SJCRH30 (cell line): ENCODE results near the gene CACNA1B. TPM values are rescaled to one million over a fixed set of nuclear protein-coding genes. Genes with fewer than 3 reads are reported as not detected.

Experiments used
- DNase-seq, 2 experiments: peaks; one replicate each; pipeline ENCODE4 v3.0.0-alpha.2; 2015 to 2020
- H3K27ac ChIP-seq: fragments of 250-450 bp; sonication (Bioruptor Pico); 2 replicates; pipeline ENCODE4 v1.5.1; 2020; ENCODE audit warnings: mild to moderate bottlenecking, moderate library complexity
- H3K27me3 ChIP-seq: fragments of 250-450 bp; sonication (Bioruptor Pico); 2 replicates; pipeline ENCODE4 v1.5.1; 2020; ENCODE audit warnings: mild to moderate bottlenecking, moderate library complexity
- H3K36me3 ChIP-seq: fragments of 250-450 bp; sonication (Bioruptor Pico); 2 replicates; pipeline ENCODE4 v1.5.1; 2020; ENCODE audit warnings: mild to moderate bottlenecking, moderate library complexity
- H3K4me1 ChIP-seq: fragments of 250-450 bp; sonication (Bioruptor Pico); 2 replicates; pipeline ENCODE4 v1.5.1; 2020; ENCODE audit warnings: mild to moderate bottlenecking, moderate library complexity
- H3K4me3 ChIP-seq: fragments of 250-450 bp; sonication (Bioruptor Pico); 2 replicates; pipeline ENCODE4 v1.5.1; 2020; ENCODE audit warnings: mild to moderate bottlenecking, moderate library complexity
- H3K9me3 ChIP-seq: fragments of 250-450 bp; sonication (Bioruptor Pico); replicated peaks from 2 replicates; pipeline ENCODE4 v1.5.1; 2020; ENCODE audit warnings: mild to moderate bottlenecking, moderate library complexity
- total RNA-seq: library from RNA; depleted of rRNA; stranded (reverse); fragments of >200 nt; shearing (Covaris generic); gene quantifications from 2 replicates; pipeline ENCODE4 v1.2.3, GENCODE V29; 2014

The CACNA1B gene
- total RNA-seq, 1 experiment from 2014 or later, result 0.02 TPM

DNA sequence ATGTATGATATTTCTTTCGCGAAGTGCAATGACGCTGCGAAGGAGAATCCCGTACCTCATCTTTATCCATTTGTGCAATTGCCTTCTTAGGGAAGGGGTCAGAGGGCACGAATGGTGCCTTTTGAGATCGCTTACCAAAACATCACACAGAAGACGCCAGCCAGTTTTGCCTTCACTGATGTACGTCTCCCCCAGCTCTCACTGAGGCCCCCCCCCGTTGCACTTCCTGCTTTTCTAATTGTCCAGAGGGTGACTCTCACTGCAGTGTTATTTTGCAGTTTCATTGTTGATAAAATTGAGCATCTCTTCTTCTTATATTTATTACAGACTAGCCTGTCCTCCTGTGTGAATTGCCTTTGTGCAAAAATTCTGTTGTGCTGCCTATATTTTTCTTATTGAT lies 39.0 kb upstream of the CACNA1B start:
- Histone ChIP-seq H3K9me3 (peaks cover 3% of the 10 kb centered on the region; the same call in 1 of the 2 replicates), H3K27ac (no peak overlapping the region), H3K36me3 (peaks cover 15% of the 10 kb centered on the region), H3K27me3 (no peaks in the 10 kb centered on the region), H3K4me3 (no peak overlapping the region), H3K4me1 (peaks cover 9% of the 10 kb centered on the region)
- no peak for DNase-seq

GRCh38 chr9:137843355-137843754 lies 34.2 kb upstream of the CACNA1B start:
- peaks cover 3% of the 10 kb centered on the region; the same call in 1 of the 2 replicates for H3K9me3 ChIP-seq
- no peaks in the 10 kb centered on the region for H3K27me3 ChIP-seq
- H3K4me3 ChIP-seq, result no peak overlapping the region
- no peaks in the 10 kb centered on the region for H3K4me1 ChIP-seq
- no peak overlapping the region for H3K27ac ChIP-seq
- no peaks in the 10 kb centered on the region for H3K36me3 ChIP-seq
- no peak for DNase-seq

DNA sequence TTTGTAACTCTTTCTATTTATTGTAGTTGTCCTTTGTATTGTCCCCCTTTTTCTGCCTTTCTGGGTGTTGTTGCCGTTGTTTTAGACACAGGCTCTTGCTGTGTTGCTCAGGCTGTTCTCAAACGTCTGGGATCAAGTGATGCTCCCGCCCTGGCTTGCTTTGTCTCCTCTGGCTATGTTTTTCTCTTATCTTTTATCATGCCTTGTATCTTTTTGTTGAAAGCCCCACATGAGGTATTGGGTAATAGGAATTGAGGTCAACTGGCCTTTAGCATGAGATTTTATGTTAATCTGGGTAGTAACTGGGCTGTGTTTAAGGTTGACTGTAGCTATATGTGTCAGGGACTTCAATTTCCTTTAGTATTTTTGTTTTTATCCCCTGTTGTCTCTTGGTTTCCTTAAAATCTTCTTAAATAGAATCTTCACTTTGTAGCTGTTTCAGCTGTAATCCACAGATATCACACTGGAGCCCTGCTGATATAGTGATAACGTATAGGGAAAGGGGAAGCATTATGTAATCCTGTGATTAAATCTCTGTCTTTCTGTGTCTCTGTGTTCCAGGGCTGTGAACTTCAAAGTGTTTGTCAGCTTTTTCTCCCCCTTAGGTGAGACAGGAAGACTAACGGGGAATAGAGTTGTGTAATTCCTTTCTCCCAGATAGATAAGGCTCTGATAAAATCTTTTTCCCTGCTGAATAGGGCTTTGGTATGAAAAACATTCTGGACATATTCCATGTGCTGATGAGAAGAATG lies 25.9 kb upstream of the CACNA1B start:
- Histone ChIP-seq H3K27me3 (no peaks in the 10 kb centered on the region), H3K4me1 (no peaks in the 10 kb centered on the region), H3K4me3 (no peak overlapping the region)

GRCh38 chr9:137853392-137853995 lies 24.1 kb upstream of the CACNA1B start:
- H3K27ac ChIP-seq, result no peak overlapping the region
- H3K4me1 ChIP-seq, result no peaks in the 10 kb centered on the region
- no peak overlapping the region for H3K4me3 ChIP-seq
- no peaks in the 10 kb centered on the region for H3K27me3 ChIP-seq
- no peak for DNase-seq
- no peaks in the 10 kb centered on the region for H3K36me3 ChIP-seq
- peaks cover 10% of the 10 kb centered on the region for H3K9me3 ChIP-seq

More for the DNA sequence above, 25.9 kb upstream of the CACNA1B start:
- H3K27ac ChIP-seq, result no peak overlapping the region
- no peak for DNase-seq
- no peaks in the 10 kb centered on the region for H3K36me3 ChIP-seq
- H3K9me3 ChIP-seq, result peaks cover 10% of the 10 kb centered on the region

GRCh38 chr9:137860361-137860760 lies 17.2 kb upstream of the CACNA1B start:
- H3K4me1 ChIP-seq, result no peaks in the 10 kb centered on the region
- H3K27ac ChIP-seq, result no peak overlapping the region
- DNase-seq, result no peak
- H3K36me3 ChIP-seq, result no peaks in the 10 kb centered on the region
- peaks cover 16% of the 10 kb centered on the region; the same call in 1 of the 2 replicates for H3K9me3 ChIP-seq
- H3K4me3 ChIP-seq, result no peak overlapping the region
- no peaks in the 10 kb centered on the region for H3K27me3 ChIP-seq

DNA sequence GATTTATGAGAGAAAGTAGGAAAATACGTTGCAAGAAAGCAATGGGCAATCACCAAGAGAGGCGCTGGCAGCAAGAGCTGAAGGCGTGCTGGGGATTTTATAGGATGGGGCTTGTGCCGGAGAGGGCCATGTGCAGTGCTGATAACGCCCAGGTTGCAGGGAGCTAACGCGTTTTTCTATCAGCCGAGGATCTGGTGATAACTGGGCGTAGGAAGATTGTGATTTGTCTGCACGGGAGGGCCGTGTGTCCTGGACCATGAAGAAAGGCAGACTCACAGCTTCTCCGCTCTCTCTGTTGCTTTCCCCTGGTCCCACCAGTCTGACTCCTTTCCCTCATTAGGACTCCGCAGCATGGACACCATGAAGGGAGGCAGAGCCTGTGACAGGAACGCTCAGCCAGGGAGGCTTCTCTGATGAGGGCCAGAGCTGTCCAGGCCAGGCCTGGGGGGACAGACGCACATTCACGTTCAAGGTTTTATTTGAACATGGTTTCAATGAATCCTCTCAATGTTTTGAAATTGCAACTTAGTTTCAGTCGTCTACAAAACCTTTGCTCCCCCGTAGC lies 11.9 kb upstream of the CACNA1B start:
- H3K36me3 ChIP-seq, result no peaks in the 10 kb centered on the region
- H3K27me3 ChIP-seq, result no peaks in the 10 kb centered on the region
- no peak for DNase-seq
- H3K27ac ChIP-seq, result no peak overlapping the region
- 0 out of 2 replicates have a peak, but pooled peaks cover 4% of the 10 kb centered on the region for H3K9me3 ChIP-seq
- H3K4me1 ChIP-seq, result no peaks in the 10 kb centered on the region
- no peak overlapping the region for H3K4me3 ChIP-seq

GRCh38 chr9:137866226-137867141 lies 11.1 kb upstream of the CACNA1B start:
- H3K4me1 ChIP-seq, result no peaks in the 10 kb centered on the region
- H3K27ac ChIP-seq, result no peak overlapping the region

GRCh38 chr9:137870432-137870831 lies 7.2 kb upstream of the CACNA1B start:
- H3K4me1 ChIP-seq, result no peaks in the 10 kb centered on the region
- no peak overlapping the region for H3K27ac ChIP-seq
- no peak for DNase-seq
- no peak overlapping the region for H3K4me3 ChIP-seq
- no peaks in the 10 kb centered on the region for H3K9me3 ChIP-seq
- no peaks in the 10 kb centered on the region for H3K27me3 ChIP-seq
- no peaks in the 10 kb centered on the region for H3K36me3 ChIP-seq

More at GRCh38 chr9:137866226-137867141, 11.1 kb upstream of the CACNA1B start:
- no peak for DNase-seq
- no peaks in the 10 kb centered on the region for H3K9me3 ChIP-seq
- no peaks in the 10 kb centered on the region for H3K36me3 ChIP-seq
- H3K4me3 ChIP-seq, result no peak overlapping the region
- no peaks in the 10 kb centered on the region for H3K27me3 ChIP-seq

DNA sequence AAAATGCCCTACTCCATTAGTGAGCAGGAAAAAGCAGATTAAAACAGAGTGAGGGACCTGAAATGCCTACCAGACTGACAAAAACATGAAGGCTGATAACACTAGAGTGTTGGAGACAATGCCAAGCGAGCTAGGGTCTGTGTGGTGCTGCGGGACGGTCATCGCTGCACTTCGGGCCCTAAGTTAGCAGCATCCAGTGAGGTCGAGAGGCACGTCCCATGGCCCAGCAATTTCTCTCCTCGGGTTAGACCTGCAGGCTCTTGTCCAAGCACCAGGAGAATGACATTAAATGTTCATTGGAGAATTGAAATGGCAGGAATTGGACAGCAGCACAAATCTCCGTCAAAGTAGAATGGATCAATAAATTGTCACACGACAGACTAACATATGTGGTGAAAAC lies 5.3 kb upstream of the CACNA1B start:
- no peak overlapping the region for H3K4me3 ChIP-seq
- H3K27me3 ChIP-seq, result no peaks in the 10 kb centered on the region
- no peaks in the 10 kb centered on the region for H3K36me3 ChIP-seq
- H3K27ac ChIP-seq, result no peak overlapping the region
- H3K9me3 ChIP-seq, result no peaks in the 10 kb centered on the region
- DNase-seq, result no peak
- H3K4me1 ChIP-seq, result no peaks in the 10 kb centered on the region

- H3K36me3 ChIP-seq, result no peaks in the 10 kb centered on the region
- no peaks in the 10 kb centered on the region for H3K4me1 ChIP-seq
- H3K27me3 ChIP-seq, result no peaks in the 10 kb centered on the region
- no peak for DNase-seq
- no peak overlapping the region for H3K4me3 ChIP-seq
- H3K9me3 ChIP-seq, result no peaks in the 10 kb centered on the region
- no peak overlapping the region for H3K27ac ChIP-seq
These were observed 4.2 kb upstream of the CACNA1B start for GRCh38 chr9:137873408-137873807.

DNA sequence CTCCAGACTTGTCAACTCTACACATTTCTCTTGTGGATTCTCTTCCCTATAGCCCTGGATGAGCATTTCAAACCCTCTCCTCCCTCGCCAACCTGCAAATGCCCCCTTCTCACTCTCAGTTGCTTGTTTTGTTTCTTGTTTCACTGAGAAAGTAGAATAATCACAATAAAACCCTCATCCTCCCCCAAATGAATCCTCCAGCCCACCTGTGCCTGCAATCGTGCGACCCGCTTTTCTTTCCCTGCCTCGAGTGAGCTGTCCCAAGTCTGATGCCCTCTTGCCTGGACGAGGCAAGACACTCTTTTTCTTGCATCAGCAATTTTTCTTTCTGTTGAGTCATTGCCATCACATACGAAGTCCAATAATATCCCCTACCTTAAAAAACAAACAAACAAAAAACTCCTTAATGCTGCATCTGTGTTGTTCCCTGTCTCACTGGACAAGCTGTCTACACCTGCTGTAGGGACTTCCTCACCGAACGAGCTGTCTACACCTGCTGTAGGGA lies 3.7 kb upstream of the CACNA1B start:
- H3K27ac ChIP-seq, result no peak overlapping the region

GRCh38 chr9:137875354-137875753 lies 2.2 kb upstream of the CACNA1B start:
- Histone ChIP-seq H3K4me3 (no peak overlapping the region), H3K27me3 (no peaks in the 10 kb centered on the region), H3K27ac (no peak overlapping the region), H3K36me3 (no peaks in the 10 kb centered on the region), H3K9me3 (no peaks in the 10 kb centered on the region), H3K4me1 (no peaks in the 10 kb centered on the region)
- no peak for DNase-seq

More for the DNA sequence above, 3.7 kb upstream of the CACNA1B start:
- Histone ChIP-seq H3K36me3 (no peaks in the 10 kb centered on the region), H3K4me3 (no peak overlapping the region), H3K9me3 (no peaks in the 10 kb centered on the region), H3K4me1 (no peaks in the 10 kb centered on the region), H3K27me3 (no peaks in the 10 kb centered on the region)
- no peak for DNase-seq

GRCh38 chr9:137875846-137876245 lies 1.7 kb upstream of the CACNA1B start:
- no peaks in the 10 kb centered on the region for H3K27me3 ChIP-seq
- H3K27ac ChIP-seq, result no peak overlapping the region
- no peak for DNase-seq
- H3K36me3 ChIP-seq, result no peaks in the 10 kb centered on the region
- H3K4me1 ChIP-seq, result no peaks in the 10 kb centered on the region
- H3K9me3 ChIP-seq, result no peaks in the 10 kb centered on the region
- H3K4me3 ChIP-seq, result no peak overlapping the region

GRCh38 chr9:137876269-137876668 lies 1.3 kb upstream of the CACNA1B start:
- no peaks in the 10 kb centered on the region for H3K4me1 ChIP-seq
- H3K27ac ChIP-seq, result no peak overlapping the region
- no peaks in the 10 kb centered on the region for H3K9me3 ChIP-seq
- DNase-seq, result no peak
- no peaks in the 10 kb centered on the region for H3K36me3 ChIP-seq
- no peaks in the 10 kb centered on the region for H3K27me3 ChIP-seq
- no peak overlapping the region for H3K4me3 ChIP-seq
